DOHH2 (cell line): ENCODE measurements around the gene ADAM10.

Experiments used
- CTCF ChIP-seq: fragments of 200-600 bp; sonication (generic); IDR thresholded peaks from one replicate; pipeline ENCODE4 v1.5.1; 2014; ENCODE audit warnings: antibody characterized with exemption, mild to moderate bottlenecking, low read depth, low read length; ENCODE audit not compliant: poor library complexity, severe bottlenecking
- EZH2phosphoT487 ChIP-seq: fragments of 200-600 bp; sonication (generic); IDR thresholded peaks from 2 replicates; pipeline ENCODE4 v1.6.1; 2017; ENCODE audit warnings: borderline replicate concordance, mild to moderate bottlenecking, antibody characterized with exemption, low read length, moderate library complexity, mixed read lengths

GRCh38 chr15:58775402-58775801, 25.9 kb upstream of the ADAM10 start:
- TF ChIP-seq EZH2phosphoT487 (no peak), CTCF (no peak)
